Liver (tissue), 9 donors: ENCODE data around the gene UPK1A. TPM values are rescaled to one million over a fixed set of nuclear protein-coding genes. Genes with fewer than 3 reads are reported as not detected.

Experiments used
- DNase-seq: peaks from one replicate; pipeline ENCODE4 v3.0.0-alpha.2; 2017; ENCODE audit warnings: low spot score
- H3K27ac ChIP-seq, 2 donors: one replicate each; pipeline ENCODE4 v1.7.0; 2013; ENCODE audit warnings: inconsistent platforms in 2 of 2, low read length in 2 of 2, control low read depth in 1 of 2, low read depth in 1 of 2, mild to moderate bottlenecking in 1 of 2
- H3K27me3 ChIP-seq, 4 donors: one replicate each; pipeline versions ENCODE4 v1.6.1 to v1.7.0; 2013; ENCODE audit warnings: low read length in 3 of 4, inconsistent platforms in 1 of 4, mild to moderate bottlenecking in 1 of 4, moderate library complexity in 1 of 4; ENCODE audit not compliant: control insufficient read depth in 4 of 4, insufficient read depth in 4 of 4
- H3K36me3 ChIP-seq, 4 donors: one replicate each; pipeline versions ENCODE4 v1.6.1 to v1.7.0; 2013; ENCODE audit warnings: low read length in 3 of 4, mild to moderate bottlenecking in 3 of 4, low read depth in 1 of 4, moderate library complexity in 1 of 4; ENCODE audit not compliant: control insufficient read depth in 4 of 4, insufficient read depth in 3 of 4
- H3K4me1 ChIP-seq, 4 donors: one replicate each; pipeline versions ENCODE4 v1.6.1 to v1.7.0; 2013; ENCODE audit warnings: low read length in 3 of 4, mild to moderate bottlenecking in 3 of 4, moderate library complexity in 1 of 4; ENCODE audit not compliant: control insufficient read depth in 4 of 4, insufficient read depth in 4 of 4
- H3K4me3 ChIP-seq, 3 donors: one replicate each; pipeline versions ENCODE4 v1.6.1 to v1.7.0; 2013; ENCODE audit warnings: low read length in 3 of 3, control low read depth in 1 of 3, low read depth in 1 of 3, mild to moderate bottlenecking in 1 of 3
- H3K9ac ChIP-seq, 2 donors: one replicate each; pipeline ENCODE4 v1.7.0; 2013; ENCODE audit warnings: low read length in 2 of 2, mild to moderate bottlenecking in 2 of 2, moderate library complexity in 2 of 2, control low read depth in 1 of 2, low read depth in 1 of 2
- H3K9me3 ChIP-seq, 4 donors: one replicate each; pipeline versions ENCODE4 v1.6.1 to v1.7.0; 2013; ENCODE audit warnings: low read length in 3 of 4; ENCODE audit not compliant: control insufficient read depth in 4 of 4
- CTCF ChIP-seq: fragments of 150-350 bp; IDR thresholded peaks from 2 replicates; pipeline ENCODE4 v1.5.1; 2017; ENCODE audit warnings: improper control_type of control experiment, low read depth, low read length; ENCODE audit not compliant: missing input control
- EGR1 ChIP-seq, 2 donors: IDR thresholded peaks; 2 replicates each; pipeline ENCODE4 v1.6.1; 2016 to 2018; ENCODE audit warnings: antibody characterized with exemption in 2 of 2, low read depth in 2 of 2
- FOXA2 ChIP-seq: IDR thresholded peaks from 2 replicates; pipeline ENCODE4 v1.6.1; 2016; ENCODE audit warnings: antibody characterized with exemption
- GABPA ChIP-seq, 2 donors: IDR thresholded peaks in 1 of 2; conservative IDR thresholded peaks in 1 of 2; 2 replicates each; pipeline ENCODE4 v1.6.1; 2016; ENCODE audit warnings: antibody characterized with exemption in 2 of 2, mild to moderate bottlenecking in 1 of 2, moderate library complexity in 1 of 2
- HNF4A ChIP-seq, 2 donors: conservative IDR thresholded peaks; 2 replicates each; pipeline ENCODE4 v1.6.1; 2016; ENCODE audit warnings: antibody characterized with exemption in 2 of 2, mild to moderate bottlenecking in 2 of 2
- HNF4G ChIP-seq: IDR thresholded peaks from 2 replicates; pipeline ENCODE4 v1.6.1; 2016; ENCODE audit warnings: antibody characterized with exemption
- NR2F2 ChIP-seq: IDR thresholded peaks from 2 replicates; pipeline ENCODE4 v1.6.1; 2016; ENCODE audit warnings: antibody characterized with exemption
- RAD21 ChIP-seq, 2 donors: IDR thresholded peaks; 2 replicates each; pipeline ENCODE4 v1.6.1; 2016; ENCODE audit warnings: antibody characterized with exemption in 2 of 2, mild to moderate bottlenecking in 2 of 2
- RXRA ChIP-seq, 2 donors: IDR thresholded peaks; 2 replicates each; pipeline ENCODE4 v1.6.1; 2017 to 2018; ENCODE audit warnings: antibody characterized with exemption in 2 of 2, mild to moderate bottlenecking in 1 of 2
- SP1 ChIP-seq: IDR thresholded peaks from 2 replicates; pipeline ENCODE4 v1.6.1; 2018; ENCODE audit warnings: antibody characterized with exemption, mild to moderate bottlenecking
- TAF1 ChIP-seq: conservative IDR thresholded peaks from 2 replicates; pipeline ENCODE4 v1.6.1; 2016; ENCODE audit warnings: antibody characterized with exemption, mild to moderate bottlenecking
- YY1 ChIP-seq: IDR thresholded peaks from 2 replicates; pipeline ENCODE4 v1.6.1; 2016; ENCODE audit warnings: antibody characterized with exemption, mild to moderate bottlenecking
- ZBTB33 ChIP-seq: IDR thresholded peaks from 2 replicates; pipeline ENCODE4 v1.6.1; 2016; ENCODE audit warnings: antibody characterized with exemption
- WGBS: extraction: QIAGEN DNeasy Blood & Tissue Kit; methylation state at CpG from one replicate; pipeline ENCODE4 v1.1.7; 2013; 5-methylcytosine and 5-hydroxymethylcytosine counted together
- polyA plus RNA-seq, 2 donors: library from polyadenylated mRNA; stranded (reverse) in 1 of 2; unstranded in 1 of 2; fragments of 200-250 nt in 1 of 2; fragments of >200 nt in 1 of 2; fragmentation: Nextera tagmentation in 1 of 2; extraction: Ambion mirVana in 1 of 2; gene quantifications; one replicate each; pipeline versions ENCODE4 v1.2.1 to v1.2.3, GENCODE V29; 2013 to 2015
- total RNA-seq, 2 donors: library from RNA; depleted of rRNA; stranded (reverse); fragments of >200 nt; gene quantifications; one replicate each; pipeline ENCODE4 v1.2.3, GENCODE V29; 2014
- TF ChIP-seq, protein P1 (sequence below): IDR thresholded peaks from 2 replicates; pipeline ENCODE4 v1.6.1; 2016; ENCODE audit warnings: antibody characterized with exemption
- TF ChIP-seq, protein P2 (sequence below): IDR thresholded peaks from 2 replicates; pipeline ENCODE4 v1.6.1; 2016; ENCODE audit warnings: antibody characterized with exemption
- TF ChIP-seq, protein P3 (sequence below): IDR thresholded peaks from 2 replicates; pipeline ENCODE4 v1.6.1; 2016; ENCODE audit warnings: antibody characterized with exemption, mild to moderate bottlenecking
- donor health status: healthy.
- donor health status: healthy.
- donor health status: healthy.
- donor health status: healthy.
- donor health status: healthy.

The UPK1A gene
- total and polyA plus RNA-seq, 4 donors = 0.10 to 0.56 TPM; not detected in 2

- TF ChIP-seq, protein P1, sequence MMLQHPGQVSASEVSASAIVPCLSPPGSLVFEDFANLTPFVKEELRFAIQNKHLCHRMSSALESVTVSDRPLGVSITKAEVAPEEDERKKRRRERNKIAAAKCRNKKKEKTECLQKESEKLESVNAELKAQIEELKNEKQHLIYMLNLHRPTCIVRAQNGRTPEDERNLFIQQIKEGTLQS = peak; percentile 75
- TF ChIP-seq SP1 (peak; percentile 98), YY1 (peak; percentile 88), HNF4G (peak; percentile 81), HNF4A (conservative IDR thresholded peaks at IDR 0.05) (peak; percentile 79 to 94), GABPA (IDR thresholded peaks at IDR 0.05 in 1 of 2, conservative IDR thresholded peaks at IDR 0.05 in 1 of 2) (peak; percentile 53 to 82), ZBTB33 (no peak)
- TF ChIP-seq, protein P2, sequence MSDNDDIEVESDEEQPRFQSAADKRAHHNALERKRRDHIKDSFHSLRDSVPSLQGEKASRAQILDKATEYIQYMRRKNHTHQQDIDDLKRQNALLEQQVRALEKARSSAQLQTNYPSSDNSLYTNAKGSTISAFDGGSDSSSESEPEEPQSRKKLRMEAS = no peak
These were observed 37.6 kb upstream of the UPK1A start, which contains the start of gene RBM42 (continued) for GRCh38 chr19:35628565-35629331.

DNA sequence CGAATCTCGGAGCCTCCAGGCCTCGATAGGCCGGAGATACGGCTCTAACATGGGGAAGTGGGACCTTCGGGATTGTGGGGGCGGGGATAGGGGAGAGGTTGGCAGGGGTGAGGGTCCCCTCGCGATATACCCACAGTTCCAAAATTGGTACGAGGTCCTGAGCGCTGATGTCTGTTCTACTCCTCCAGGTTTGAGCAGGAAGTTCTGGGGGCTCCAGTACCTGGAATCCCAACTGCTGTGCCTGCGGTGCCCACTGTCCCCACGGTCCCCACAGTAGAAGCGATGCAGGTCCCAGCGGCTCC lies 37.0 kb upstream of the UPK1A start:
- WGBS = 4% methylated on average over 15 of the region's 15 CpGs
- Histone ChIP-seq H3K36me3 (peaks cover 9 to 38% (median 26%) of the 10 kb centered on the region in 4 donors), H3K27ac (peak overlapping the region; percentile 76 to 79), H3K9ac (peak overlapping the region; percentile 66 to 90), H3K4me1 (peaks cover 0 to 17% (median 9%) of the 10 kb centered on the region in 4 donors), H3K9me3 (no peaks in the 10 kb centered on the region), H3K27me3 (no peaks in the 10 kb centered on the region), H3K4me3 (peak overlapping the region; percentile 80 to 90 (median 85))
- TF ChIP-seq SP1 = no peak
- DNase-seq = no peak

DNA sequence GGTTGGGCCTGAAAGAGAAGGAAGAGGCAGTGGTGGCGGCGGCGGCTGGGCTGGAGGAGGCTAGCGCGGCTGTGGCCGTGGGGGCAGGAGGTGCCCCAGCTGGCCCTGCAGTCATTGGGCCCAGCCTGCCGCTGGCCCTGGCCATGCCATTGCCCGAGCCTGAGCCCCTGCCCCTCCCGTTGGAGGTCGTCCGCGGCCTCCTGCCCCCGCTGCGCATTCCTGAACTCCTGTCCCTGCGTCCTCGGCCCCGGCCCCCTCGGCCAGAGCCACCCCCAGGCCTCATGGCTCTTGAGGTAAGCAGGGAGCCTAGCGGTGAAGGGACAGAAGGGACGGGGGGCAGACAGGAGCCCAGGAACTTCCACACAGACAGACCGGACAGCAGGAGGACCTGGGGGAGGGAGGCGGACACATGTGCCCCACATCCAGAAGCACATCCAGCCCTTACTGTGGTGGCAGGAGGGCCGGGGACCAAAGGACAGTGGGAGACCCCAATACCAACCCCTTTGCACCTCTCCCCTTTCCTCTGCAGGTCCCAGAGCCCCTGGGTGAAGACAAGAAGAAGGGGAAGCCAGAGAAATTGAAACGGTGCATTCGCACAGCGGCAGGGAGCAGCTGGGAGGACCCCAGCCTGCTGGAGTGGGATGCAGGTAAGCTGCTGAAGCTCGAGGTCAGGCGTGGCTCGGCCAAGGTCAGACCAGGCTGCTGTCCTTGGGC lies 32.4 kb upstream of the UPK1A start:
- Histone ChIP-seq H3K4me1 (peaks cover 0 to 12% (median 6%) of the 10 kb centered on the region in 4 donors), H3K9me3 (no peaks in the 10 kb centered on the region), H3K9ac (no peak overlapping the region), H3K27ac (no peak overlapping the region), H3K27me3 (no peaks in the 10 kb centered on the region), H3K36me3 (peaks cover 16 to 60% (median 40%) of the 10 kb centered on the region in 4 donors), H3K4me3 (no peak overlapping the region)
- TF ChIP-seq SP1 (no peak), RXRA (IDR thresholded peaks at IDR 0.05) (no peak), EGR1 (IDR thresholded peaks at IDR 0.05; ENCODE audit: low read depth in 2 of 2) (no peak), ZBTB33 (no peak), GABPA (IDR thresholded peaks at IDR 0.05 in 1 of 2, conservative IDR thresholded peaks at IDR 0.05 in 1 of 2) (no peak), RAD21 (IDR thresholded peaks at IDR 0.05) (no peak), CTCF (no peak), NR2F2 (no peak), YY1 (no peak), HNF4G (no peak), TAF1 (no peak), FOXA2 (no peak)
- TF ChIP-seq, protein P3, sequence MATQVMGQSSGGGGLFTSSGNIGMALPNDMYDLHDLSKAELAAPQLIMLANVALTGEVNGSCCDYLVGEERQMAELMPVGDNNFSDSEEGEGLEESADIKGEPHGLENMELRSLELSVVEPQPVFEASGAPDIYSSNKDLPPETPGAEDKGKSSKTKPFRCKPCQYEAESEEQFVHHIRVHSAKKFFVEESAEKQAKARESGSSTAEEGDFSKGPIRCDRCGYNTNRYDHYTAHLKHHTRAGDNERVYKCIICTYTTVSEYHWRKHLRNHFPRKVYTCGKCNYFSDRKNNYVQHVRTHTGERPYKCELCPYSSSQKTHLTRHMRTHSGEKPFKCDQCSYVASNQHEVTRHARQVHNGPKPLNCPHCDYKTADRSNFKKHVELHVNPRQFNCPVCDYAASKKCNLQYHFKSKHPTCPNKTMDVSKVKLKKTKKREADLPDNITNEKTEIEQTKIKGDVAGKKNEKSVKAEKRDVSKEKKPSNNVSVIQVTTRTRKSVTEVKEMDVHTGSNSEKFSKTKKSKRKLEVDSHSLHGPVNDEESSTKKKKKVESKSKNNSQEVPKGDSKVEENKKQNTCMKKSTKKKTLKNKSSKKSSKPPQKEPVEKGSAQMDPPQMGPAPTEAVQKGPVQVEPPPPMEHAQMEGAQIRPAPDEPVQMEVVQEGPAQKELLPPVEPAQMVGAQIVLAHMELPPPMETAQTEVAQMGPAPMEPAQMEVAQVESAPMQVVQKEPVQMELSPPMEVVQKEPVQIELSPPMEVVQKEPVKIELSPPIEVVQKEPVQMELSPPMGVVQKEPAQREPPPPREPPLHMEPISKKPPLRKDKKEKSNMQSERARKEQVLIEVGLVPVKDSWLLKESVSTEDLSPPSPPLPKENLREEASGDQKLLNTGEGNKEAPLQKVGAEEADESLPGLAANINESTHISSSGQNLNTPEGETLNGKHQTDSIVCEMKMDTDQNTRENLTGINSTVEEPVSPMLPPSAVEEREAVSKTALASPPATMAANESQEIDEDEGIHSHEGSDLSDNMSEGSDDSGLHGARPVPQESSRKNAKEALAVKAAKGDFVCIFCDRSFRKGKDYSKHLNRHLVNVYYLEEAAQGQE = no peak
- TF ChIP-seq, protein P1 = no peak
- DNase-seq = no peak
- WGBS = 95% methylated on average over 29 of the region's 29 CpGs
